ENCODE measurements around the gene KDELR3.

Gene KDELR3

DNA sequence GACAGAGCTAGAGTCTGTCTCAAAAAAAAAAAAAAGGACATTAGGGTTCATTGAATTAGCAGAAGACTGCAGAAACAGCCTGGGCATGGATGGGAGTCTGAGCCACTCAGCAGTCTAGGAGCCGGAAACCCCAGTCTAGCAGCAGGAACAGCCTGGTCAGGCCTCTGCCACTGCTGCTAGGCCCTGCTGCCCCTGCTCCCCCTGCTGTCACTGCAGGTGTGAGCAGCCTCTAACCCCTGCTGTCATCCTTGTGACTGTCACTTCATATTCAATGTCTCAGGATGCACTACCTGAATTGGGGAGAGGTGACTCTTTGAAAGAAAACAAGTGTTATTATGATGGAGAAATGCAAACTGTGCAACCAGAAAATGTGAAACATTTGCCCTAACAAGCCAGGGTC lies 45.2 kb downstream of the KDELR3 start:
- DNase-seq (ENCODE audit: low read depth in 2 of 2, low spot score in 1 of 2): no peak

DNA sequence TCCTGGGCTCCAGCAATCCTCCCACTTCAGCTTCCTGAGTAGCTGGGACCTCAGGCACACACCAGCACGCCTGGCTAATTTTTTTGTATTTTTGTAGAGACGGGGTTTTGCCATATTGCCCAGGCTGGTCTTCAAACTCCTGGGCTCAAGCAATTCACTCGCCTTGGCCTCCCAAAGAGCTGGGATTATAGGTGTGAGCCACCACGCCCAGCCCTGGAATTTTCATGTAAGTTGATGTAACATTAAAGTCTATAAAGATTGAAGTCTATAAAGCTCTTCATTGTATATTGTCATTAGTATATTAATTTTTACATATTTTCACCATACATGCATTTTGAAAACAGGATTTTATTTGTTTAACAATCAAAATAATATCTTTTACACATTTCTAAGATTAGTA lies 50.7 kb downstream of the KDELR3 start:
- DNase-seq (ENCODE audit: low read depth in 2 of 2, low spot score in 1 of 2): no peak

DNA sequence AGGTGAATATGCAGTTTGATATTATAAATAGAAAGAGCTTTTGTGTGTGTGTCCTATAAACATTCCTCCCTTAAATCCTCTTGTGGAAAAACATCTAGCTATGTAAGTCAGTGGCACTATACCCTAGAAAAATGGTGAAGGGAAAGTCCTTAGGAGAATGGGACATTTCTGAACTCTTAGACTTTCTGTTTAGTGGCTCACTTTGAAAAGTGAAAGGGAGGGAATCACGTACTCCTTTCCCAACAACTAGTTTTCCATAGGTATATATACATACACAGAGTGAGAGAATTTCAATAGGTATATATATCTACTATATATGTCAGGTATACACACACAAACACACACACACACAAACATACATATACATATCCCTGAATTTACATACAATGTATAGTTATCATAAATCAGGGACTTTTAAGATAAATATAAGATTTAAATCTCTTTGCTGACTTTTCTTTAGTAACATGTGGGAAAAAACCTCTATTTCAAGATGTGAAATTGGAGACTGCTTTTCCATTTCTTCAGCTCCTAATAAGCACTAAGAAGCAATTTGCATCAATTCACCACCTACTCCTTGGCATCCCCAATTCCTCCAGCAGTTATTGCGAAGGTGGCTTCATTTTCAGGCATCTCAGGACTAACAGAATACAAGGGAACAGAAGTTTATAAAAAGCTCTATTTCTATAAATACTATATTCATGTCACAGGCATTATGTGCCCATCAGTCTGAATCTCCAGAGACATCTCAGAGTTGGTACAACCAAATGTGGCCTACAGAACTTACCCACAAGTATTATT lies 51.8 kb downstream of the KDELR3 start:
- DNase-seq (ENCODE audit: low read depth in 2 of 2, low spot score in 1 of 2): no peak

DNA sequence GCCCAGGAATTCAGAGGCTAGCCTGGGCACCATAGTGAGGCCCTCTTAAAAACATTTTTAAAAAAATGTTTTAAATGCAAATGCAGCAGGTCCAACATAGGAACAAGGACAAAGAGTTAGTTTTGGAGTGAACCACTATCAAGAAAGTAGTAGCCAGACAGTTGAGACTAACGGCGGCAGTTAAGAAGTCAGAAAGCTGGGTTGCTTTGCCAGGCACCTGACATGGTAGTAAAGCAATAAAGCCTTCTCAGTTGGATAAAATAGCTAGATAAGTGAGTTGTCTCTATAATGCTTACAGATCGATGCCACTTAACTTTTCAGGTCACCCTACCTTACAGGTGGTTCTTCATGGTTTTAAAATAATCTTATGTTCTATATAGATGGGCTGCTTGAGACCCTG lies 55.1 kb downstream of the KDELR3 start:
- DNase-seq (ENCODE audit: low read depth in 2 of 2, low spot score in 1 of 2): no peak

DNA sequence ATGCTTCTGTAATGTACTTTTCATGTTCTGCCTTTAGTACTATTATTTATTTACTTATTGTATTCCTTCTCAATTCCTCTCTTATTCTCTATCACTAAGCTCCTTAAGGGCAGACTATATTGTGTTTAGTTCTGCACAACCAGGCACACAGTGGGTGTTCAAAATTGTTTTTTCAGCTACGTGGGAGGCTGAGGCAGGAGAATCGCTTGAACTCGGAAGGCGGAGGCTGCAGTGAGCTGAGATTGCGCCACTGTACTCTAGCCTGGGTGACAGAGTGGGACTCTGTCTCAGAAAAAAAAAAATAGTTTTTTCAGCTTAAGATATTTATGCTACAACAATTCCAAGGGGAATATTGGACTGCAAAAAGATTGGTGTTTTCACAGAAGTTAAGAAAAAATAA lies 55.6 kb downstream of the KDELR3 start:
- no peak for DNase-seq (ENCODE audit: low read depth in 2 of 2, low spot score in 1 of 2)

DNA sequence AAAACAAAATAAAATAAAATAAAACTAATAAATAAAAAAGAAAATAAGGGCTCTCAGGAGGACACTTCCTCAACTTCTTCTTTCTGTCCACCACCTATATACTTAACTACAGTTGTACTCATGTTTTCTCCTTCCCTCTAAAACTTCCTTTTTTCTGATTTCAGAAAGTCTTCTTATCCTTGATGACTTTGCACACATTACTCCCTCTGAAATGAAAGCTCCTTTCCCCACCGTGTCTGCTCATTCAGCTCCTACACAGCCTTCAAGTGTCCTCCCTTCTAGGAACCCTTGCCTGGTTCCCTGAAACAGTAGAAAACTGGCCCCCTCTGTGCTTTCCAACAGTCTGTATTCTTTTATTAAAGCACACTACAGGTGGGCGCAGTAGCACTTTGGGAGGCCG lies 56.5 kb downstream of the KDELR3 start:
- DNase-seq (ENCODE audit: low read depth in 2 of 2, low spot score in 1 of 2): no peak

DNA sequence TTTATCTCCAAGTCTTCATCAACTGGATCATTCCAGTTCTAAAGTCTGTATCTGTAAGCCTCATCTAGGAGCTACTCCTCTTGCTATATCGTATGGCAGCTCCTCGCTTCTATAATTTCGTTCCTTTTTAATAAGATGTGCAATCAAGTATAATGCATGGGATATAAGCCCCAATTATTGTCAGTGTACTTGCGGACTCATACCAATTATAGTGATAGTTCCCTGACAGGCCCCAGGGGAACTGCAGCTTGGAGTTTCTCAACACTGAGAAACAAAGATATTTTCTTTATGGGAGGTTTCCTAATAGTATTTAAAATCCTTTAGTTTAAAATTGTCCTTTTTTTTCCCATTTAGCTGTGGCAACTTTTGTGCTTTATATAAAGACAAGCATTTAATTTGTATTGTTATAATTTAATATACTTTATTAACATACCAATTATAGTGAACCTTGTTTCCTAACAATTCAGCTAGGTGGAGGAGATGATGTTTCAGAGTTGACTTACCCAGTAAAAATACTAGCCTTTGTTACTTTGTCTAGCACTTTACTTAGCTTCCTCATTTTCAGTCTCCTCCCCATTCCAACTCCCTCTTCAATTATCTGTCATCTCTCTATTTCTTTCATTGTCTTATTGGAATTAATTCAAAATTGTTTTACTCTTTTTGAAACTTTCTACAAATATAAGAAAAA lies 63.5 kb downstream of the KDELR3 start:
- no peak for DNase-seq (ENCODE audit: low read depth in 2 of 2, low spot score in 1 of 2)
